Thoracic aorta (tissue), 2 donors: Measurements from ENCODE around the gene RPUSD3. TPM values are rescaled to one million over a fixed set of nuclear protein-coding genes. Genes with fewer than 3 reads are reported as not detected.
A peak's percentile ranks its signal among the peaks of the same experiment; 100 is the strongest.
"Not testable (repeated sequence)": the region's sequence is repeated elsewhere in the genome, so short reads cannot be mapped to it uniquely, and the experiment has no call there.

ENCODE experiments used
- ATAC-seq: fragments of 150-250 bp; one replicate; pipeline ENCODE4 v1.8.0; 2017; ENCODE audit warnings: low read depth; ENCODE audit not compliant: insufficient number of reproducible peaks, low FRiP score
- DNase-seq: peaks from one replicate; pipeline ENCODE4 v3.0.0-alpha.2; 2020; ENCODE audit warnings: low spot score
- H3K27ac ChIP-seq, 2 donors: fragments of 200-600 bp; sonication (generic); 1 replicate in 1 of 2; 2 replicates in 1 of 2; pipeline ENCODE4 v1.5.1; 2016; ENCODE audit warnings: mild to moderate bottlenecking in 2 of 2, moderate library complexity in 2 of 2
- H3K27me3 ChIP-seq: fragments of 200-600 bp; sonication (generic); replicated peaks from 2 replicates; pipeline ENCODE4 v1.6.0; 2016; ENCODE audit warnings: mild to moderate bottlenecking; ENCODE audit not compliant: insufficient read depth
- H3K36me3 ChIP-seq: fragments of 200-600 bp; sonication (generic); one replicate; pipeline ENCODE4 v1.5.1; 2016
- H3K4me1 ChIP-seq, 2 donors: fragments of 200-600 bp; sonication (generic); 1 replicate in 1 of 2; 2 replicates in 1 of 2; pipeline versions ENCODE4 v1.5.1 to v1.6.0; 2016; ENCODE audit warnings: low read depth in 2 of 2, mild to moderate bottlenecking in 1 of 2; ENCODE audit not compliant: control insufficient read depth in 1 of 2
- H3K4me3 ChIP-seq: fragments of 200-600 bp; sonication (generic); 2 replicates; pipeline ENCODE4 v1.5.1; 2016; ENCODE audit warnings: mild to moderate bottlenecking
- H3K9me3 ChIP-seq: fragments of 200-600 bp; sonication (generic); 2 replicates; pipeline ENCODE4 v1.5.1; 2016
- CTCF ChIP-seq: fragments of 200-600 bp; sonication (generic); IDR thresholded peaks from one replicate; pipeline ENCODE4 v1.5.1; 2019; ENCODE audit warnings: antibody characterized with exemption
- total RNA-seq, 2 donors: library from RNA; depleted of rRNA; stranded (reverse); fragments of >200 nt; gene quantifications; one replicate each; pipeline versions ENCODE4 v1.1.0 to v1.2.3, GENCODE V29; 2016

RPUSD3 gene
- total RNA-seq, 2 donors from 2014 or later, result 24.5 to 41.3 TPM

GRCh38 chr3:9870978-9871377 is 27.2 kb upstream of the RPUSD3 start:
- no peak for ATAC-seq
- peaks cover 3 to 10% of the 10 kb centered on the region in 2 donors for H3K4me1 ChIP-seq
- TF ChIP-seq CTCF, result no peak

GRCh38 chr3:9869955-9870354 is 26.1 kb upstream of the RPUSD3 start:
- DNase-seq (no peak), ATAC-seq (no peak)
- no peaks in the 10 kb centered on the region for H3K27me3 ChIP-seq
- H3K27ac ChIP-seq, result no peak overlapping the region
- no peak for TF ChIP-seq CTCF
- H3K9me3 ChIP-seq, result no peaks in the 10 kb centered on the region
- H3K4me3 ChIP-seq, result no peak overlapping the region
- peaks cover 5 to 20% of the 10 kb centered on the region in 2 donors for H3K4me1 ChIP-seq
- no peaks in the 10 kb centered on the region for H3K36me3 ChIP-seq

More at GRCh38 chr3:9870978-9871377, 27.2 kb upstream of the RPUSD3 start:
- H3K9me3 ChIP-seq, result no peaks in the 10 kb centered on the region
- DNase-seq, result no peak
- no peaks in the 10 kb centered on the region for H3K36me3 ChIP-seq
- H3K27ac ChIP-seq, result no peak overlapping the region
- no peaks in the 10 kb centered on the region for H3K27me3 ChIP-seq
- no peak overlapping the region for H3K4me3 ChIP-seq

GRCh38 chr3:9867106-9867505 is 23.3 kb upstream of the RPUSD3 start:
- Histone ChIP-seq H3K4me1 (peaks cover 13 to 34% of the 10 kb centered on the region in 2 donors), H3K4me3 (no peak overlapping the region), H3K9me3 (no peaks in the 10 kb centered on the region), H3K27ac (peak overlapping the region; percentile 38 to 51), H3K36me3 (no peaks in the 10 kb centered on the region), H3K27me3 (no peaks in the 10 kb centered on the region)
- ATAC-seq (no peak), DNase-seq (no peak)
- TF ChIP-seq CTCF, result no peak

- H3K4me1 ChIP-seq, result peaks cover 13 to 34% of the 10 kb centered on the region in 2 donors
- no peak for ATAC-seq
These were observed 22.8 kb upstream of the RPUSD3 start for GRCh38 chr3:9866639-9867038.

GRCh38 chr3:9865125-9865637 is 21.4 kb upstream of the RPUSD3 start:
- H3K27ac ChIP-seq, DNase-seq: not testable (repeated sequence)

More at GRCh38 chr3:9866639-9867038, 22.8 kb upstream of the RPUSD3 start:
- Histone ChIP-seq H3K27me3 (no peaks in the 10 kb centered on the region), H3K4me3 (no peak overlapping the region), H3K27ac (peak overlapping the region; percentile 38 to 51), H3K9me3 (no peaks in the 10 kb centered on the region), H3K36me3 (no peaks in the 10 kb centered on the region)
- DNase-seq, result no peak
- TF ChIP-seq CTCF, result no peak

More at GRCh38 chr3:9865125-9865637, 21.4 kb upstream of the RPUSD3 start:
- H3K36me3 ChIP-seq, ATAC-seq, H3K9me3 ChIP-seq, H3K27me3 ChIP-seq, H3K4me3 ChIP-seq: not testable (repeated sequence)
- peaks cover 13 to 34% of the 10 kb centered on the region in 2 donors for H3K4me1 ChIP-seq
